ENCODE results near the gene GPR35.

Gene GPR35

GRCh38 chr2:240620859-240621258, 4.4 kb upstream of the GPR35 start:
- no peak overlapping the region for H3K9ac ChIP-seq (ENCODE audit: low read depth, low read length)
- H3K4me1 ChIP-seq (ENCODE audit: control insufficient read depth, insufficient read depth, low read length), result no peaks in the 10 kb centered on the region
- peaks cover 4% of the 10 kb centered on the region for H3K9me3 ChIP-seq (ENCODE audit: control insufficient read depth, insufficient read depth, low read length)
- H3K36me3 ChIP-seq (ENCODE audit: control insufficient read depth, insufficient read depth, low read length), result no peaks in the 10 kb centered on the region
- H3K4me3 ChIP-seq (ENCODE audit: low read depth, low read length), result no peak overlapping the region
- H3K27me3 ChIP-seq (ENCODE audit: control insufficient read depth, insufficient read depth, low read length), result no peaks in the 10 kb centered on the region

GRCh38 chr2:240622060-240622411, 3.2 kb upstream of the GPR35 start:
- no peaks in the 10 kb centered on the region for H3K4me1 ChIP-seq (ENCODE audit: control insufficient read depth, insufficient read depth, low read length)
- H3K9ac ChIP-seq (ENCODE audit: low read depth, low read length), result no peak overlapping the region

GRCh38 chr2:240622531-240623235, 2.6 kb upstream of the GPR35 start:
- Histone ChIP-seq H3K4me1 (ENCODE audit: control insufficient read depth, insufficient read depth, low read length) (no peaks in the 10 kb centered on the region), H3K27me3 (ENCODE audit: control insufficient read depth, insufficient read depth, low read length) (no peaks in the 10 kb centered on the region), H3K36me3 (ENCODE audit: control insufficient read depth, insufficient read depth, low read length) (no peaks in the 10 kb centered on the region), H3K9me3 (ENCODE audit: control insufficient read depth, insufficient read depth, low read length) (no peaks in the 10 kb centered on the region), H3K9ac (ENCODE audit: low read depth, low read length) (no peak overlapping the region), H3K4me3 (ENCODE audit: low read depth, low read length) (no peak overlapping the region)

More at GRCh38 chr2:240622060-240622411, 3.2 kb upstream of the GPR35 start:
- Histone ChIP-seq H3K36me3 (ENCODE audit: control insufficient read depth, insufficient read depth, low read length) (no peaks in the 10 kb centered on the region), H3K9me3 (ENCODE audit: control insufficient read depth, insufficient read depth, low read length) (no peaks in the 10 kb centered on the region), H3K4me3 (ENCODE audit: low read depth, low read length) (no peak overlapping the region), H3K27me3 (ENCODE audit: control insufficient read depth, insufficient read depth, low read length) (no peaks in the 10 kb centered on the region)

- H3K36me3 ChIP-seq (ENCODE audit: control insufficient read depth, insufficient read depth, low read length), result no peaks in the 10 kb centered on the region
- no peak overlapping the region for H3K4me3 ChIP-seq (ENCODE audit: low read depth, low read length)
- no peaks in the 10 kb centered on the region for H3K27me3 ChIP-seq (ENCODE audit: control insufficient read depth, insufficient read depth, low read length)
- H3K4me1 ChIP-seq (ENCODE audit: control insufficient read depth, insufficient read depth, low read length), result no peaks in the 10 kb centered on the region
- H3K9me3 ChIP-seq (ENCODE audit: control insufficient read depth, insufficient read depth, low read length), result no peaks in the 10 kb centered on the region
- H3K9ac ChIP-seq (ENCODE audit: low read depth, low read length), result no peak overlapping the region
Observed at GRCh38 chr2:240623531-240624010, 1.7 kb upstream of the GPR35 start.

GRCh38 chr2:240624011-240624949, 1.0 kb upstream of the GPR35 start:
- no peak overlapping the region for H3K4me3 ChIP-seq (ENCODE audit: low read depth, low read length)
- no peaks in the 10 kb centered on the region for H3K9me3 ChIP-seq (ENCODE audit: control insufficient read depth, insufficient read depth, low read length)
- no peaks in the 10 kb centered on the region for H3K4me1 ChIP-seq (ENCODE audit: control insufficient read depth, insufficient read depth, low read length)
- H3K9ac ChIP-seq (ENCODE audit: low read depth, low read length), result no peak overlapping the region
- no peaks in the 10 kb centered on the region for H3K27me3 ChIP-seq (ENCODE audit: control insufficient read depth, insufficient read depth, low read length)
- no peaks in the 10 kb centered on the region for H3K36me3 ChIP-seq (ENCODE audit: control insufficient read depth, insufficient read depth, low read length)

GRCh38 chr2:240626531-240627300, 1.4 kb downstream of the GPR35 start:
- Histone ChIP-seq H3K9me3 (ENCODE audit: control insufficient read depth, insufficient read depth, low read length) (peaks cover under 1% of the 10 kb centered on the region), H3K4me3 (ENCODE audit: low read depth, low read length) (no peak overlapping the region), H3K9ac (ENCODE audit: low read depth, low read length) (no peak overlapping the region), H3K27me3 (ENCODE audit: control insufficient read depth, insufficient read depth, low read length) (no peaks in the 10 kb centered on the region), H3K36me3 (ENCODE audit: control insufficient read depth, insufficient read depth, low read length) (no peaks in the 10 kb centered on the region), H3K4me1 (ENCODE audit: control insufficient read depth, insufficient read depth, low read length) (no peaks in the 10 kb centered on the region)

GRCh38 chr2:240627736-240628506, 2.6 kb downstream of the GPR35 start:
- H3K9me3 ChIP-seq (ENCODE audit: control insufficient read depth, insufficient read depth, low read length), result peaks cover 10% of the 10 kb centered on the region
- no peaks in the 10 kb centered on the region for H3K4me1 ChIP-seq (ENCODE audit: control insufficient read depth, insufficient read depth, low read length)
- H3K27me3 ChIP-seq (ENCODE audit: control insufficient read depth, insufficient read depth, low read length), result no peaks in the 10 kb centered on the region
- no peak overlapping the region for H3K4me3 ChIP-seq (ENCODE audit: low read depth, low read length)
- H3K36me3 ChIP-seq (ENCODE audit: control insufficient read depth, insufficient read depth, low read length), result no peaks in the 10 kb centered on the region
- no peak overlapping the region for H3K9ac ChIP-seq (ENCODE audit: low read depth, low read length)

- Histone ChIP-seq H3K4me3 (ENCODE audit: low read depth, low read length) (no peak overlapping the region), H3K9ac (ENCODE audit: low read depth, low read length) (no peak overlapping the region), H3K9me3 (ENCODE audit: control insufficient read depth, insufficient read depth, low read length) (peaks cover 10% of the 10 kb centered on the region), H3K27me3 (ENCODE audit: control insufficient read depth, insufficient read depth, low read length) (no peaks in the 10 kb centered on the region), H3K4me1 (ENCODE audit: control insufficient read depth, insufficient read depth, low read length) (no peaks in the 10 kb centered on the region), H3K36me3 (ENCODE audit: control insufficient read depth, insufficient read depth, low read length) (no peaks in the 10 kb centered on the region)
Observed at GRCh38 chr2:240628507-240628807, 3.2 kb downstream of the GPR35 start.

GRCh38 chr2:240628808-240629618, 3.7 kb downstream of the GPR35 start:
- no peak overlapping the region for H3K9ac ChIP-seq (ENCODE audit: low read depth, low read length)
- peaks cover 15% of the 10 kb centered on the region for H3K9me3 ChIP-seq (ENCODE audit: control insufficient read depth, insufficient read depth, low read length)
- H3K36me3 ChIP-seq (ENCODE audit: control insufficient read depth, insufficient read depth, low read length), result no peaks in the 10 kb centered on the region
- H3K4me1 ChIP-seq (ENCODE audit: control insufficient read depth, insufficient read depth, low read length), result no peaks in the 10 kb centered on the region
- H3K4me3 ChIP-seq (ENCODE audit: low read depth, low read length), result no peak overlapping the region
- H3K27me3 ChIP-seq (ENCODE audit: control insufficient read depth, insufficient read depth, low read length), result no peaks in the 10 kb centered on the region

GRCh38 chr2:240629619-240629967, 4.3 kb downstream of the GPR35 start:
- Histone ChIP-seq H3K9me3 (ENCODE audit: control insufficient read depth, insufficient read depth, low read length) (peaks cover 16% of the 10 kb centered on the region), H3K4me1 (ENCODE audit: control insufficient read depth, insufficient read depth, low read length) (no peaks in the 10 kb centered on the region), H3K9ac (ENCODE audit: low read depth, low read length) (no peak overlapping the region), H3K4me3 (ENCODE audit: low read depth, low read length) (no peak overlapping the region), H3K27me3 (ENCODE audit: control insufficient read depth, insufficient read depth, low read length) (no peaks in the 10 kb centered on the region), H3K36me3 (ENCODE audit: control insufficient read depth, insufficient read depth, low read length) (no peaks in the 10 kb centered on the region)

Measured in iPS-15b (cell line).